ENCODE measurements around the gene URI1. TPM values are rescaled to one million over a fixed set of nuclear protein-coding genes. Genes with fewer than 3 reads are reported as not detected.
A peak's percentile ranks its signal among the peaks of the same experiment; 100 is the strongest.

URI1 gene
- total RNA-seq, 8 experiments from 2014 or later: 45.2 to 72.5 (median 55.5) TPM

DNA sequence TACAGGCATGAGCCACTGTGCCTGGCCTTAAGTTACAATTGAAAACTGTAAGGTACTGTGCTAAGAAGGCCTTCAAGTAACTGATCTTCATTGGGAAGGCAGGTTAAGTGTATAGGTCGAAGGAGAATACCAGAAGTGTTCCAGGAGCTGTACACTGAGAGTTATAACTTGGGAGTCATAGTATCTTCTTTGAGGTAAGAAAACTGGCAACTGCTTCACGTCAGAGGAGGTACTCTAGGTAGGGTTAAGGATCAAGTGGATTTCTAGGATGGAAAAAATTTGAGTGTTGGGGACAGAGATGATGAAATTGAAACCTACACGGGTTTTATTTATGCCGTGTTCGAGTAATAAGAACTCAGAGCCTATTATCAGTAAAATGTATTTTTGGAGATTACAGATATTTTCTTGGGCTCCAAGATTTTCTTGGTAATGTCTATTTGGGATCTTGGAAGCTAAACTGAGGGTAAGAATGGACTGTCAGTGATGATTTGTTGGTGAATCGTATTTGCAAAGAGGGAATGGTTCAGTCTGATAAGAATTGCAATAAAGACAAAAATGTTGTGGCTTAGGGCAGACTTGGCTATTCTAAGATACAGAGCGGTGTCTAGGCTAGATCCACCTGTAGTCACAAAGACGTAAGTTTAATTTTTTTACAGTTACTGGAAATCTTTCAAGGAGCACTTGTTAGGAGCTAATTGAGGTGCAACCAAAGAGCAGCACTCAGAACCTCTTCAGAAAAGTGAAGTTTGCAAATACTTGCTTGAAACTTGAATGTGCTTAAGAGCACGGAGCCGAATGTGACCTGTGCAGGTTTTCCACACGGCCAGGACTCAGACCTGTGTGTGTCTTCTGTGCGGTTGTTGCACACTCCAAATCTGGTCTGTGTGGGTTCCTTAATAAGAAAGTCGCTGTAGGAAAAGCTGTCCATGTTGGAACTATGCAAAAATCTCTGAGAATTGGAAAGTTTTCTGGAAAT is 102.5 kb downstream of the URI1 start:
- Histone ChIP-seq H3K4me3 (no peak overlapping the region), H3K4me1 (replicated peaks in 1 of 2) (peaks cover 19 to 29% of the 10 kb centered on the region in 2 donors), H3K27ac (peak overlapping the region in 1 of 2 donors; percentile 8)
- in situ Hi-C loops (cut with MboI; ENCODE audit: low pct_unique_long_range_greater_than_20kb in 2 of 9, low sequenced_read_pairs in 9 of 9, unreplicated experiment in 9 of 9): no loop called here
- ATAC-seq (replicated peaks in 6 of 8): no peak
- 85 to 100% (median 96%) methylated on average over 1 to 13 of the region's 13 CpGs for WGBS, 10 experiments

DNA sequence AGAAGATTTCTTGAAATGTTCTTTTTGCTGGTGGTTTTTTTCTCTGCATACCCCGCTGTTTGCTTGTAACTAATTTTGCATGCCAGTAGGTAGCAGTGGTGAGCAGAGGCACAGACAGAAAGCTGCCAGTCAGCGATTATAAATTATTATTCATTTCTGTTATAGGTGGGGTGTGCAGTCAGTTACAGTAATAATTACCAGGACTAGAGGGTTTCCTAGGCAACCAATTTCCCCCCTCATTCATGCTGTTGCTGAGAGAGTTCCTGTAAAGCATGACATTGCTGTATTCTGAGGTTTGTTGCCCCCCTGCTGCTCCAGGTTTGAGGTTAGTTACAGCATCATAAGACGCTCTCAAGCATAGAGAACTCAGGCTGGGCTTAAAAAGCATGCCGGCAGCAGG is 104.5 kb downstream of the URI1 start:
- H3K4me1 ChIP-seq (replicated peaks in 1 of 2): peaks cover 31 to 36% of the 10 kb centered on the region in 2 donors
- peak; percentile 53 to 90 (median 70) for ATAC-seq (replicated peaks in 6 of 8)
- in situ Hi-C loops (cut with MboI; ENCODE audit: low pct_unique_long_range_greater_than_20kb in 2 of 9, low sequenced_read_pairs in 9 of 9, unreplicated experiment in 9 of 9): no loop called here
- no peak overlapping the region for H3K4me3 ChIP-seq
- no peak overlapping the region for H3K27ac ChIP-seq
- 8 to 43% (median 19%) methylated on average over 1 to 4 of the region's 4 CpGs; no CpG with 5 or more reads in 3 of the 10 experiments for WGBS, 10 experiments

GRCh38 chr19:30047432-30047831 is 105.4 kb downstream of the URI1 start:
- 90 to 100% (median 97%) methylated on average over 1 to 6 of the region's 8 CpGs; no CpG with 5 or more reads in 5 of the 10 experiments for WGBS, 10 experiments
- in situ Hi-C loops (cut with MboI; ENCODE audit: low pct_unique_long_range_greater_than_20kb in 2 of 9, low sequenced_read_pairs in 9 of 9, unreplicated experiment in 9 of 9): no loop called here
- ATAC-seq (replicated peaks in 6 of 8): no peak
- Histone ChIP-seq H3K27ac (no peak overlapping the region), H3K4me1 (replicated peaks in 1 of 2) (peaks cover 31 to 36% of the 10 kb centered on the region in 2 donors), H3K4me3 (no peak overlapping the region)

GRCh38 chr19:30049226-30049625 is 107.2 kb downstream of the URI1 start:
- Histone ChIP-seq H3K4me1 (replicated peaks in 1 of 2) (peaks cover 31 to 36% of the 10 kb centered on the region in 2 donors), H3K27ac (no peak overlapping the region), H3K4me3 (no peak overlapping the region)
- WGBS, 10 experiments: 24 to 100% (median 61%) methylated on average over 1 to 4 of the region's 4 CpGs
- in situ Hi-C loops (cut with MboI; ENCODE audit: low pct_unique_long_range_greater_than_20kb in 2 of 9, low sequenced_read_pairs in 9 of 9, unreplicated experiment in 9 of 9): no loop called here
- ATAC-seq (replicated peaks in 6 of 8): peak in 5 of 8 experiments; percentile 54 to 78 (median 72)

DNA sequence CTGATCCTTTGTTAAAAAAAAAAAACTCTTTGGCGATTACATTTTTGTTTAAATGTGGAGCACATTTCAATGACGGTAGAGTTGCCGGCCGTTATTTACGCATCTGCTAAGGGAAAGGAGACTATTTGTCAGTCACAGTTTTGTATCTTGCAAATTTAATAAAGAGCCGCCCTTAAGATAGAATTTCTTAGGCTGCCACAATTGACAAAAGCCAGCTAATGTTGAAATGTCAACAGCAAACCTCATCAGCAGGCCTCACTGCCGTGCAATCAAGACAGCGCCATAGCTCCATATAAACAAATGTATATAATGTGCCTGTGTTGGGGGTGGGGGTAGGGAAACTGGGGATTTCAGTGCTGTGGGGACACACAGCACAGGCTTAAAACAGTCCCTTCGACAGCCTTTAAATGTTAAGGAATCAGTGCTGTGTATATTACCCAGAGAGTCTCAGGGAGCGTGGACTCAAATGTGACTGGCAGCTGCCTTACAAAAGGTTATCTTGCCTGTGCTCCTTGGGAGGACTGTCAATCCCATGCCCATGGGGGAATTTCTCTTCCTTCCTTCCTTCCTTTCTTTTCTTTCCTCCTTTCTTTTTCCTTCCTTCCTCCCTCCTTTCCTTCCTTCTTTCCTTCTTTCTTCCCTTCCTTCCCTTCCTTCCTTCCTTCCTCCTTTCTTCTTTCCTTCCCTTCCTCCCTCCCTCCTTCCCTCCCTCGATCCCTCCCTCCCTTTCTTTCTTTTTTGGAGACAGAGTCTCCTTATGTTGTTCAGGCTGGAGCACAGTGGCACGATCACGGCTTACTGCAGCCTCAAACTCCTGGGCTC is 108.0 kb downstream of the URI1 start:
- H3K27ac ChIP-seq: peak overlapping the region in 1 of 2 donors; percentile 39
- no peak overlapping the region for H3K4me3 ChIP-seq
- peaks cover 31 to 36% of the 10 kb centered on the region in 2 donors for H3K4me1 ChIP-seq (replicated peaks in 1 of 2)
- 40 to 96% (median 75%) methylated on average over 5 to 9 of the region's 13 CpGs; no CpG with 5 or more reads in 1 of the 10 experiments for WGBS, 10 experiments
- in situ Hi-C loops (cut with MboI; ENCODE audit: low pct_unique_long_range_greater_than_20kb in 2 of 9, low sequenced_read_pairs in 9 of 9, unreplicated experiment in 9 of 9): loop anchor here in 1 of 9 experiments (25.0 kb wide), 1 partner anchor 362 kb away; no protein-coding TSS in a partner anchor
- peak in 5 of 8 experiments; percentile 36 to 59 (median 47) for ATAC-seq (replicated peaks in 6 of 8)

DNA sequence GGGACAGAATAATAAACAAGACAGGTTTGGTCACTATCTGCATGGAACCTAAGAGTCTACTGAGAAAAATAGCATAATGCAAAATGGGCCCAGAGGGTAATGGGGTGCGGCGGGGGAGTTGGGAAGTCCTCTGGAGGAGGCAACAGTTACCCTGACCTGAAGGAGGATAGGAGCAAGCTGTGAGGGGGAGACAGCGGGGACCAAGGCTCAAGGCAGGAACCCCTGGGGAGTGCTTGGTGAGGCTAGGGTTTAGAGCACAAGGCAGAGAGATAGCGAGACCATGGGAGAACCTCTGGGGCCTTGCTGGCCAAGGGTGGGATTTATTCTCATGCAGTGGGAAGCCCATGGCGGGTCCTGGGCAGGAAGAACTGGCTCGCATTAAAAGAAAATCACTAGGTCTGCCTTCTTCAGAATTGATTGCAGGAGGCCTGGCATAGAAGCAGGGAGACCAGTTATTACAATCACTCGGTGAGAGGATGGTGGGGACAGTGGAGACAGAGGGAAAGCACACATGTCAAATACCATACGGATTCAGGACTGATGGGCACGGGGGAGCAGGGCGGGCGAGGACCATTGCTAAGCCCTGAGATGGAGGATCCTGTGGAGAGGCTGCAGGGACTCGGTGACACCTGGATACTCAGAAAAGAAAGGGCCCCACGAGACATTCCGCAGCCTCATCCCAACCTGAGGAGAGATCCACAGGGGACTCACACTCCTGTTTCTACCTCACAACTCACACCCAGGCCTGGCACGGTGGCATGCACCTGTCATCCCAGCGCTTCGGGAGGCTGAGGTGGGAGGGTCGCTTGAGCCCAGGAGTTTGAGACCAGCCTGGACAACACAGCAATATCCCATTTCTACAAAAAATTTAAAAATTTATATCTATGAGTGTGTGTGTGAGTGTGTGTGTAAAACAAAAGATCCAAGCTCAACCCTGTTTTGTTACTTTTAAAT is 110.4 kb downstream of the URI1 start:
- Histone ChIP-seq H3K27ac (no peak overlapping the region), H3K4me3 (no peak overlapping the region), H3K4me1 (replicated peaks in 1 of 2) (peaks cover 21 to 23% of the 10 kb centered on the region in 2 donors)
- in situ Hi-C loops (cut with MboI; ENCODE audit: low pct_unique_long_range_greater_than_20kb in 2 of 9, low sequenced_read_pairs in 9 of 9, unreplicated experiment in 9 of 9): loop anchor here in 1 of 9 experiments (25.0 kb wide), 1 partner anchor 360 kb away; no protein-coding TSS in a partner anchor
- 78 to 100% (median 94%) methylated on average over 2 to 14 of the region's 18 CpGs; no CpG with 5 or more reads in 3 of the 10 experiments for WGBS, 10 experiments
- peak in 1 of 8 experiments; percentile 20 for ATAC-seq (replicated peaks in 6 of 8)

DNA sequence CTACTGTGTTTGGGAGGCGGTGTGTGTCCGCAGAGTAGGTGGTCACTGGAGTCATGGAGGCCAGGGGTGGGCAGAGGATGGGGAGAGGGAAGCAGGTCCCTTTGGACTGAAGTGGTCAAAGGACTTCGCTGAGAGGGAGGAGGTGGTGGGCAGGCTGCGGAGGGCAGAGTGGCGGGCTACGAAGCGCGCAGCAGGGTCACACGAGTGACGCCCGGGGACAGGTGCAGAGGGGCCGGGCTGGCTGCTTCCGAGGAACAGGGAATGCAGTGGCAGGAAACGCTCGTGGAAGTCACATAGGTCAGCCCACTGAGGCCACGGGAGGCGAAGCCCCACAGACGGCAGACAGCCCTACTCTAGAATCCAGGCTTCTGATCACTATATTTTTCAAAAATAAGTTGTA is 111.5 kb downstream of the URI1 start:
- H3K4me3 ChIP-seq: no peak overlapping the region
- no peak overlapping the region for H3K27ac ChIP-seq
- WGBS, 10 experiments: 20 to 100% (median 97%) methylated on average over 1 to 14 of the region's 18 CpGs; no CpG with 5 or more reads in 7 of the 10 experiments
- ATAC-seq (replicated peaks in 6 of 8): no peak
- H3K4me1 ChIP-seq (replicated peaks in 1 of 2): peaks cover 21 to 25% of the 10 kb centered on the region in 2 donors
- in situ Hi-C loops (cut with MboI; ENCODE audit: low pct_unique_long_range_greater_than_20kb in 2 of 9, low sequenced_read_pairs in 9 of 9, unreplicated experiment in 9 of 9): loop anchor here in 1 of 9 experiments (25.0 kb wide), 1 partner anchor 359 kb away; no protein-coding TSS in a partner anchor

GRCh38 chr19:30054210-30054609 is 112.2 kb downstream of the URI1 start:
- in situ Hi-C loops (cut with MboI; ENCODE audit: low pct_unique_long_range_greater_than_20kb in 2 of 9, low sequenced_read_pairs in 9 of 9, unreplicated experiment in 9 of 9): loop anchor here in 1 of 9 experiments (25.0 kb wide), 1 partner anchor 358 kb away; no protein-coding TSS in a partner anchor
- WGBS, 10 experiments: 6 to 100% (median 54%) methylated on average over 1 to 2 of the region's 2 CpGs; no CpG with 5 or more reads in 2 of the 10 experiments
- no peak overlapping the region for H3K4me3 ChIP-seq
- ATAC-seq (replicated peaks in 6 of 8): no peak
- peaks cover 21 to 26% of the 10 kb centered on the region in 2 donors for H3K4me1 ChIP-seq (replicated peaks in 1 of 2)
- no peak overlapping the region for H3K27ac ChIP-seq

- no peak overlapping the region for H3K4me3 ChIP-seq
- in situ Hi-C loops (cut with MboI; ENCODE audit: low pct_unique_long_range_greater_than_20kb in 2 of 9, low sequenced_read_pairs in 9 of 9, unreplicated experiment in 9 of 9): loop anchor here in 1 of 9 experiments (25.0 kb wide), 1 partner anchor 356 kb away; no protein-coding TSS in a partner anchor
- H3K4me1 ChIP-seq (replicated peaks in 1 of 2): peaks cover 23 to 30% of the 10 kb centered on the region in 2 donors
- H3K27ac ChIP-seq: no peak overlapping the region
- 0 to 100% (median 95%) methylated on average over 1 to 2 of the region's 2 CpGs; no CpG with 5 or more reads in 1 of the 10 experiments for WGBS, 10 experiments
- no peak for ATAC-seq (replicated peaks in 6 of 8)
Observed at GRCh38 chr19:30056580-30056979, 114.5 kb downstream of the URI1 start.

- ATAC-seq (replicated peaks in 6 of 8): peak in 5 of 8 experiments; percentile 79 to 86 (median 83)
- Histone ChIP-seq H3K27ac (peak overlapping the region in 1 of 2 donors; percentile 42), H3K4me1 (replicated peaks in 1 of 2) (peaks cover 30 to 37% of the 10 kb centered on the region in 2 donors), H3K4me3 (no peak overlapping the region)
- in situ Hi-C loops (cut with MboI; ENCODE audit: low pct_unique_long_range_greater_than_20kb in 2 of 9, low sequenced_read_pairs in 9 of 9, unreplicated experiment in 9 of 9): loop anchor here in 1 of 9 experiments (25.0 kb wide), 1 partner anchor 352 kb away; no protein-coding TSS in a partner anchor
- WGBS, 10 experiments: 28 to 93% (median 81%) methylated on average over 2 to 22 of the region's 27 CpGs; no CpG with 5 or more reads in 2 of the 10 experiments
Observed at GRCh38 chr19:30059741-30060457, 117.9 kb downstream of the URI1 start.

Measured in motor neuron (in vitro differentiated cells).